Skeletal muscle cell (primary cell): ENCODE data around the gene CA14.
A peak's percentile ranks its signal among the peaks of the same experiment; 100 is the strongest.
"Not testable (repeated sequence)": the region's sequence is repeated elsewhere in the genome, so short reads cannot be mapped to it uniquely, and the experiment has no call there.

Experiments
- DNase-seq: peaks from one replicate; pipeline ENCODE4 v3.0.0-alpha.2; 2010; ENCODE audit warnings: low read depth
- H3K4me3 ChIP-seq: 2 replicates; pipeline ENCODE4 v1.5.1; 2011; ENCODE audit warnings: low read depth, mild to moderate bottlenecking, control low read depth, low read length, moderate library complexity

The CA14 gene

GRCh38 chr1:150271291-150271959 is 13.9 kb downstream of the CA14 start:
- H3K4me3 ChIP-seq: no peak overlapping the region
- DNase-seq: no peak

DNA sequence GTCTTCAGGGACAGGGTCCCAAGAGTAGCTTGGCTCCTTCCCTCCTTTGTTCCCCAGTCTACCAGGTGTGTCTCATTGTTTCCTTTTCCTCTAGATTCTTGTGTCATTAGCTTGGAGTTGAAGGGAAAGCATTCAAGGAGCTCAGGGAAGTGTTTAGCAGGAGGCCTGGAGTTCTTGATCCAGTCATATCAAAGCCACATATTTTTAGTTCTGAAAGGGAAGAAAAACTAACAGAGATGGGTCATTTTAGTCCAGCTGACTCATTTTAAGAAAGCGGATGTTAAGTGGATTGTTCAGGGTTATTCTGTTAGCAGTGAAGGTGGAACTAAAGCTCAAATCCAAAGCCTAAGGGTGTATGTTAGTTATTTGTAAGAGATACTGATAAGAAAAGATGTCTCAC is 15.7 kb downstream of the CA14 start:
- H3K4me3 ChIP-seq: peak overlapping the region; percentile 45

DNA sequence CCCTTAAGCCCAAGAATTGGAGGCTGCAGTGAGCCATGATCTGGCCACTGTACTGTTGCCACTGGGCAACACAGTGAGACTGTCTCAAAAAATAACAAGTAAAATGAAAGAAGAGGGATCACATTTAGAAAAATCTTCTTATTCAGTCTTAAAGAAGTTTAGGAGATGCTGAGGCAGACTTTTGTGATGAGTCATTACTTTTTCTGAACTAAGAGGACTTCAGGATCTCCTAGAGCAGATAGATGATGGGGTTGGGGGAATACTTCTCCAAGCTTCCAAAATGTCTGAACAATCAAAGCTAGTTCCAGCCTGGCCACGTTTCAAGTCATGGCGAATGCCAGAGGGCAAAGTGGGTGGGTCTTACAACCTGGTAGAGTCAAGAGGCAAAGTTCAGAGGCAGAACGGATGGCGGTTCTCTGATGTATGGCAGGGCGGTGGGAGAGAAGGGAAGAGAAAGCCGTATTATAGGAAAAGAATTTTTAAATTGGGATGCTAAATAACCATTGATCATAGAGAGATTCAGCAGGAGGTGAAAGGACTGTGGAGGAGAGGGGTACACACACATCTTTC is 22.6 kb downstream of the CA14 start:
- no peak overlapping the region for H3K4me3 ChIP-seq
- DNase-seq: no peak

More for the DNA sequence above, 15.7 kb downstream of the CA14 start:
- DNase-seq: no peak

DNA sequence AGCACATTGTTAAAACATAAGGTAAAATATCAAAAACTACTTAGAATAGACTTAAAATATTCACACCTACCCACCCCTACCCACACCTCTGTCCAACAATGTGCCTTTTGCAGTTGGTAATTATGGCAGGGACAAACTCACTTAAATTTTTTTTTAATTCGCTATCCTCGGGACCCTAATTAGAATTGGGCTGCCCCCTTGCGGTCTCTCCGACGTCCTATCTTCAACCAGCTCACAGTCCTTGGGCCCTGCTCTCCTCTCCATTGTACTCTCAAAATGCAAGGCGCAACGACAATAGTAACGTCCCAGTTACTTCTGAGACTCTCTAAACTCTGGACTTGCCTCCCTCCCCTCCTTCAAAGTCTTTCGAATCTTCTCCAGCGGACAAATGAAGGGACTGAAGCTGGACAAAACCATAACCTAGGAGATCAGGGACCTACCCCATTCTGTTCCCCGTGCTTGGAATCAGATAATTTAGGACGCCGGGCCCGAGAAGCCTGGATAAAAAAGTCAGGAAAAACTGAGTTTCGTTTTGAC is 23.7 kb downstream of the CA14 start:
- H3K4me3 ChIP-seq: peak overlapping the region; percentile 65
- peak; percentile 17 for DNase-seq

DNA sequence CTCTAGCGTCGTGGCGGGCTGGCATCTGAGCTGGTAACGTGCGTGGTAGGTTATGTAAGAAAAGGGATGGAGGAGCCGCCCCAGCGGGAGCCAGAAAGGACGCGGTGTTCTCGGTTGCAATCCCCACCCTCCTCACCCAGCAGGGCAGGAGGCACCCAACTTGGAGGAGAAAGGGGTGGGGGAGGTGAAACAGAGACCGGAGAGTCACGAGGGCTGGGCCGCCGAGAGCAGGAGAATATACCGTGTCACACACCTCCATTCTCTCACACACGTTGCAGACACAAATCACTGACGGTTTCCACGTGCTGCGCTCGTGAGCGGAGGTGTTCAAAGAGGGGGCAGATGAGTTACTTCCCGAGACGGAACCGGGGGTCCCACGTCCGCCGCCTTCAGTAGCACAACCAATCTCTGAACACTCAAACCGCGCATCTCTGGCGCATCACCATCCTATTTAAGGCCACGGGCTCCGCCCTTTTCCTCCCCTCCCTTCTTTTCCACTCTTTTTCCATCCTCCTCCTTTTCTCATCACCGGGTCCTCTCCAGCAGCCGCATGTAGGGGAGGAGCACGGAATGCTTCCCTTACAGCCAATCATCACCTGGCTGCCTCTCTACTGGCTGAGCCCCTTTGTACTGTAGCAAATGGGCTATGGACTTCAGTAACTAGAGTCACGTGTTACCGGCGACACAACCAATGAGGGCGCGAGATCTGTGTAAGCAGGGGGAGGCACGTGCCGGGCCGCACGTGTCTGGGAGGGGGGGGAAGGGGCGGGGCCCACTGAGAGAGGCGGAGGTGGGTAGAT is 24.4 kb downstream of the CA14 start, which contains the start of gene CIART:
Gene CIART (plus strand): TSS at position 797 of the 800 bp plus-strand sequence. CDS start 714 bp downstream, outside the sequence.
- DNase-seq: peak; percentile 97
- peak within 1 kb of the TSS; percentile 65 for H3K4me3 ChIP-seq

- H3K4me3 ChIP-seq: peak overlapping the region; percentile 65
- DNase-seq: no peak
Observed at GRCh38 chr1:150282558-150282958, 25.0 kb downstream of the CA14 start.

DNA sequence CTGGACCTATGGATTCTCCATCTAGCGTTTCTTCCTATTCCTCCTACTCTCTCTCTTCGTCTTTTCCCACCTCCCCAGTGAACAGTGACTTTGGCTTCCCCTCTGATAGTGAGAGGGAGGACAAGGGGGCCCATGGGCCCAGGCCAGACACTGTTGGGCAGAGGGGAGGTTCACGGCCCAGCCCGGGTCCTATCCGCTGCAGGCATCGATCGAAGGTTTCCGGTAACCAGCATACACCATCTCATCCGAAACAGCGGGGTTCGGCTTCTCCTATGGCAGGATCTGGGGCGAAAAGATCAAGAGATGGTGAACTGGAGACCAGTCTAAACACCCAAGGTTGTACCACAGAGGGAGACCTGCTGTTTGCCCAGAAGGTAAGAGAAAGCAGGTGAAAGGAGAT is 25.7 kb downstream of the CA14 start:
- DNase-seq: no peak
- H3K4me3 ChIP-seq: peak overlapping the region; percentile 65

- DNase-seq: no peak
- no peak overlapping the region for H3K4me3 ChIP-seq
Observed at GRCh38 chr1:150288382-150288781, 30.8 kb downstream of the CA14 start.

- H3K4me3 ChIP-seq: no peak overlapping the region
- no peak for DNase-seq
Observed at GRCh38 chr1:150288822-150289221, 31.2 kb downstream of the CA14 start.

GRCh38 chr1:150293433-150294253 is 36.1 kb downstream of the CA14 start, which contains the start of gene MRPS21:
MRPS21 (plus strand) TSS chr1:150293861; CDS start chr1:150294367, 506 bp downstream.
- peak within 1 kb of the TSS; percentile 98 for H3K4me3 ChIP-seq

DNA sequence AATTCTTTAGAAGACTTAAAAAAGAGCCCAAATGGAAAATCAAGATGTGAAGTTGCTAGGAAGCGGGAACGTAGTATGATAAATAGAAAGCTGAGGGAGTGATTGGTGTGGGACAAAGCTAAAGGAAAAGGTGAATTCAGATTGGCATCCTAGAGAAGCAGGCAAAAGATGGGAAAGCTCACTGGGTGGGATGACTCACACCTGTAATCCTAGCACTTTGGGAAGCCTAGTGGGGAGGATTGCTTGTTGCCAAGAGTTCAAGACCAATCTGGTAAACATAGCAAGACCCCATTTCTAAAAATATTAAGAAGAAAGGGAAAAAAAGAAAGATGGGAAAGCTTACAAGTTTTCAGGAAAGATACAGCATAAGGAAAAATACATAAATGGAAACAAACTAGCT is 37.9 kb downstream of the CA14 start:
- H3K4me3 ChIP-seq: no peak overlapping the region
- no peak for DNase-seq

More at GRCh38 chr1:150293433-150294253, 36.1 kb downstream of the CA14 start, which contains the start of gene MRPS21:
- peak; percentile 59 for DNase-seq

DNA sequence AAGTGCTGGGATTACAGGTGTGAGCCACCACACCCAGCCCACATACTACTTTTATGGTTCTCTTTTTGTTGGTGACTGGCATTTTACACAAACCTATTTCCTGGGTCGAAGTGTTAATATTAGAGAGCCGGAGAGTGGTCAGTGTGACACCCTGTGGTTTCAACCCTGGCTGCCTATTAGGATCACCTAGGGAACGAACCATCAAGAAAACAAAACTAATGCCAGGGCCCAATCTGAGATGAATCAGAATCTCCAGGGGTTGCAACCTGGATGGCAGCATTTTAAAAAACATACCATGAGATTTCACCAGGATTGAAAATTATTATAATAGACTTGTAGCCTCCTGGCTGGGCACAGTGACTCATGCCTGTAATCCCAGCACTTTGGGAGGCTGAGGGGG is 42.1 kb downstream of the CA14 start:
- DNase-seq: no peak
- no peak overlapping the region for H3K4me3 ChIP-seq

DNA sequence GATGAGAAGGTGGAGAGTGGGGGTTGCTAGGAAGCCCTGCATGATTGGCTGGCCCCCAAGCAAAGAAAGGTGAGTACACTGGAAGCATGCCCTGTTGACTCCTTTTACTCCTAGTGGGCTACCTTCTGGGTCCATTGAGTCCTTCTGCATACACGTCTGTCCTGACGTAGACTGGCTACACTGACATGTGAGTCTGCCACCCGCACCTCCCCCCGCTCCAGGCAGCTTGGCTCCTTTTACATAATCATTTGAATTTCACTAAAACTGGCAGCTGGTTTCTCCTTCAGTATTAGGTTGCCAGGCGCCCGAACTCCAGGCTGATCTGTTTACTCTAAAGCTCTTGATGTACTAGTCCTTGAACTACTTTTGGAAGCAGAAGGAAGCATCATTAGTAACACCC is 44.8 kb downstream of the CA14 start:
- DNase-seq: no peak
- no peak overlapping the region for H3K4me3 ChIP-seq

DNA sequence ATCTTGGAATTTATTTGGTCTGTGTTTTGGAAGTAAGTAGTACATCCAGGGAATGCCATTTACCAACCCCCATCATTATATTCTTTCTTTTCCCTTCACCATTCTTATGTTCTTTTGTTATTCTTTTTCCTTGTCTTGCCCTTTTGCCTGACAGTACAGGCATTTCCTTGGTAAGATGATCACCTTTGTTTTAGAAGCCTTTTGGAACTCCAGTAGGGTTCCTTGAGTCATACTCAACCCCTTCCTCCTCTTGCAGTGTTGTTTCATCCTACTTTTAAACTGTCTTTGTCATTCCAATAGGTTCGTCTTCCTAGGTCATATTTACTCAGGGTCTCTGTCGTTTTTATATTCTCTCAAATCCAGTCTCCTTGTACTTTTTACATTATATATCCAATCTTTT is 45.3 kb downstream of the CA14 start:
- H3K4me3 ChIP-seq: no peak overlapping the region
- DNase-seq: no peak

DNA sequence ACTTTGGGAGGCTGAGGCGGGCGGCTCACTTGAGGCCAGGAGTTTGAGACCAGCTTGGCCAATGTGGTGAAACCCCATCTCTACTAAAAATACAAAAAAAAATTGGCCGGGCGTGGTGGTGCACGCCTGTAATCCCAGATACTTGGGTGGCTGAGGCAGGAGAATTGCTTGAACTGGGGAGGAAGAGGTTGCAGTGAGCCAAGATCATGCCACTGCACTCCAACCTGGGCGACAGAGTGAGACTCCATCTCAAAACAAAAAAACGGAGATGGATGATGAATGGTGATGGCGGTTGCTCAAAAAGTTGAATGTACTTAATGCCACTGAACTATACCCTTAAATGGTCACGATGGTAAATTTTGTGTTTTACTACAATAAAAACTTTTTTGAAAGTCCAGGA is 51.0 kb downstream of the CA14 start:
- H3K4me3 ChIP-seq, DNase-seq: not testable (repeated sequence)

DNA sequence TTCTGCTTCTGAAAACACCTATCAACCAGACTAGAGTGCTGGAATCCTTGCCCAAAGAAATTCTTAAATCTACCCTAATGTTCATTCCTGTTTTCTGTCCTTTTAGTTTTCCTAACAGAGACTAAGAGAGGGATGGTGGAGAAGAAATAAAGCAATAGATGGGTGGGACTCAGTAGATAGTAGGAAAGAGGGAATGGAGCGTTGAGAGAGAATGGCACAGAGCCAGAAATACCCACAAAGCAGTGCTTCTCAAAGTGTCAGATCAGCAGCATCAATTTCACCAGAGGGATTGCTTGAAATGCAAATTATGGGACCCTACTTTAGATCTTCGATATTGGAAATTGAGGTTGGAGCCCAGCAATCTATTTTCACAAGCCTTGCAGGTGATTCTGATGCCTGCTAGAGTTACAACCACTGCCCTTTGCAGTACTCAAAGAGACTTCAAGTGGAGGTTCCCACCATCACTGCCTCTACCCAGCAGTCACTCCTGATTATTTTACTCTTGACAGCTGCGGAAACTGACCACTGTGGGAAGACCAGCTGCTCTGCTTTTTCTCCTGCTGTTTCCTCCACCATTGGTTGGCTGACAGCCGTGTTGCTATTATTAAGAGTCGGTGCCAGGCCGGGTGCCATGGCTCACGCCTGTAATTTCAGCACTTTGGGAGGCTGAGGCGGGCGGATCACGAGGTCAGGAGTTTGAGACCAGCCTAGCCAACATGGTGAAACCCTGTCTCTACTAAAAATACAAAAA is 52.4 kb downstream of the CA14 start:
- peak; percentile 16 for DNase-seq
- H3K4me3 ChIP-seq: no peak overlapping the region

- H3K4me3 ChIP-seq: no peak overlapping the region
- DNase-seq: no peak
Observed at GRCh38 chr1:150311762-150312161, 54.2 kb downstream of the CA14 start.
